Tibial artery (tissue), 4 donors: ENCODE data around the gene SEMA5A.

ENCODE experiments used
- DNase-seq, 2 donors: peaks; one replicate each; pipeline ENCODE4 v3.0.0-alpha.2; 2019
- H3K27ac ChIP-seq, 2 donors: fragments of 200-600 bp; sonication (generic) in 1 of 2; 1 replicate in 1 of 2; 2 replicates in 1 of 2; pipeline ENCODE4 v1.5.1; 2018 to 2019; ENCODE audit warnings: mild to moderate bottlenecking in 1 of 2
- H3K27me3 ChIP-seq, 2 donors: fragments of 200-600 bp; sonication (generic) in 1 of 2; one replicate each; pipeline versions ENCODE4 v1.5.1 to v1.6.0; 2016 to 2019
- H3K36me3 ChIP-seq, 3 donors: fragments of 200-600 bp; sonication (generic) in 2 of 3; one replicate each; pipeline ENCODE4 v1.5.1; 2016 to 2019; ENCODE audit warnings: mild to moderate bottlenecking in 2 of 3
- H3K4me1 ChIP-seq, 4 donors: fragments of 200-600 bp; sonication (generic) in 2 of 4; 1 replicate in 3 of 4; 2 replicates in 1 of 4; pipeline ENCODE4 v1.5.1; 2016 to 2019
- H3K4me3 ChIP-seq, 2 donors: fragments of 200-600 bp; sonication (generic) in 1 of 2; 1 replicate in 1 of 2; 2 replicates in 1 of 2; pipeline ENCODE4 v1.5.1; 2018 to 2019; ENCODE audit warnings: mild to moderate bottlenecking in 2 of 2
- H3K9me3 ChIP-seq, 3 donors: fragments of 200-600 bp; sonication (generic) in 1 of 3; one replicate each; pipeline ENCODE4 v1.5.1; 2016 to 2019
- intact Hi-C: fragments of 100-400 bp; cut with DNase I; formaldehyde crosslinking; loops from one replicate; pipeline ENCODE4 v1.15.0; 2023; ENCODE audit warnings: low total_unique reads
- TF ChIP-seq, protein P1 (sequence below), 2 experiments: fragments of 200-600 bp in 1 of 2; fragments of 450-650 bp in 1 of 2; IDR thresholded peaks; one replicate each; pipeline ENCODE4 v1.5.1; 2017 to 2019; ENCODE audit warnings: antibody characterized with exemption in 2 of 2, mild to moderate bottlenecking in 1 of 2, moderate library complexity in 1 of 2

Gene SEMA5A

GRCh38 chr5:9054821-9055589 lies 490.9 kb downstream of the SEMA5A start:
- H3K27me3 ChIP-seq, result no peaks in the 10 kb centered on the region
- no peaks in the 10 kb centered on the region for H3K36me3 ChIP-seq
- no peak overlapping the region for H3K27ac ChIP-seq
- H3K4me3 ChIP-seq, result no peak overlapping the region
- DNase-seq, result no peak
- TF ChIP-seq, protein P1, sequence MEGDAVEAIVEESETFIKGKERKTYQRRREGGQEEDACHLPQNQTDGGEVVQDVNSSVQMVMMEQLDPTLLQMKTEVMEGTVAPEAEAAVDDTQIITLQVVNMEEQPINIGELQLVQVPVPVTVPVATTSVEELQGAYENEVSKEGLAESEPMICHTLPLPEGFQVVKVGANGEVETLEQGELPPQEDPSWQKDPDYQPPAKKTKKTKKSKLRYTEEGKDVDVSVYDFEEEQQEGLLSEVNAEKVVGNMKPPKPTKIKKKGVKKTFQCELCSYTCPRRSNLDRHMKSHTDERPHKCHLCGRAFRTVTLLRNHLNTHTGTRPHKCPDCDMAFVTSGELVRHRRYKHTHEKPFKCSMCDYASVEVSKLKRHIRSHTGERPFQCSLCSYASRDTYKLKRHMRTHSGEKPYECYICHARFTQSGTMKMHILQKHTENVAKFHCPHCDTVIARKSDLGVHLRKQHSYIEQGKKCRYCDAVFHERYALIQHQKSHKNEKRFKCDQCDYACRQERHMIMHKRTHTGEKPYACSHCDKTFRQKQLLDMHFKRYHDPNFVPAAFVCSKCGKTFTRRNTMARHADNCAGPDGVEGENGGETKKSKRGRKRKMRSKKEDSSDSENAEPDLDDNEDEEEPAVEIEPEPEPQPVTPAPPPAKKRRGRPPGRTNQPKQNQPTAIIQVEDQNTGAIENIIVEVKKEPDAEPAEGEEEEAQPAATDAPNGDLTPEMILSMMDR (IDR thresholded peaks at IDR 0.05), result no peak
- H3K4me1 ChIP-seq, result peaks cover 0 to 9% (median 0%) of the 10 kb centered on the region in 4 donors
- no peaks in the 10 kb centered on the region for H3K9me3 ChIP-seq
- intact Hi-C loops, result no loop called here

GRCh38 chr5:9054322-9054721 lies 491.6 kb downstream of the SEMA5A start:
- H3K4me1 ChIP-seq, result peaks cover 0 to 3% (median 0%) of the 10 kb centered on the region in 4 donors
- no peak for DNase-seq
- H3K4me3 ChIP-seq, result no peak overlapping the region
- no peaks in the 10 kb centered on the region for H3K9me3 ChIP-seq
- H3K36me3 ChIP-seq, result no peaks in the 10 kb centered on the region
- intact Hi-C loops, result no loop called here
- TF ChIP-seq, protein P1 (IDR thresholded peaks at IDR 0.05), result no peak
- H3K27ac ChIP-seq, result no peak overlapping the region
- H3K27me3 ChIP-seq, result no peaks in the 10 kb centered on the region

DNA sequence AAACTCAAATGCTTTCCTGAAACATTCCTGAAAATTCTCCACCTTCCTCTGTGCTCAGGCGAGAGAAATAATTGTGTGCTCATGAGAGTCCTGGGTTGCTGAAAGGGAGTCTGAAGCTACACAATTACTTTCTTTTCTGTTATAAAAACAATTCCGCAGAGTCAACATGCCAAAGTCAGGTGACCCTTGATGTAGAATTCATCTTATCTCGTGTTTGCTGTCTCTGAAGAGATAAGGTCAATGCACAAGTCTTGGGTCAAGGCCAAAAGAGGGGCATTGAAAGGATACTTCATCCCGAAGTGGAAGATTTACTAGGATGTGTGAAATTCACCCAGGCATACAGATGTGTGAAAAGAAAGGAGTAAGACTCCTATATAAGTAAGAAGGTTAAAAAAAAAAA lies 493.5 kb downstream of the SEMA5A start:
- H3K4me3 ChIP-seq, result no peak overlapping the region
- TF ChIP-seq, protein P1 (IDR thresholded peaks at IDR 0.05), result no peak
- H3K4me1 ChIP-seq, result peaks cover 0 to 10% (median 2%) of the 10 kb centered on the region in 4 donors
- H3K27ac ChIP-seq, result no peak overlapping the region
- DNase-seq, result no peak
- H3K9me3 ChIP-seq, result no peaks in the 10 kb centered on the region
- no peaks in the 10 kb centered on the region for H3K36me3 ChIP-seq
- intact Hi-C loops, result no loop called here
- no peaks in the 10 kb centered on the region for H3K27me3 ChIP-seq

- no peak overlapping the region for H3K4me3 ChIP-seq
- no peak for DNase-seq
Measured at GRCh38 chr5:9051779-9052178, 494.1 kb downstream of the SEMA5A start.

GRCh38 chr5:9047932-9048331 lies 497.9 kb downstream of the SEMA5A start:
- Histone ChIP-seq H3K4me3 (no peak overlapping the region), H3K36me3 (peaks cover 0 to 6% (median 6%) of the 10 kb centered on the region in 3 donors), H3K27ac (no peak overlapping the region), H3K4me1 (peaks cover 0 to 22% (median 2%) of the 10 kb centered on the region in 4 donors), H3K27me3 (no peaks in the 10 kb centered on the region), H3K9me3 (no peaks in the 10 kb centered on the region)
- DNase-seq, result no peak
- TF ChIP-seq, protein P1 (IDR thresholded peaks at IDR 0.05), result no peak
- intact Hi-C loops, result no loop called here

More at GRCh38 chr5:9051779-9052178, 494.1 kb downstream of the SEMA5A start:
- Histone ChIP-seq H3K27ac (no peak overlapping the region), H3K9me3 (no peaks in the 10 kb centered on the region), H3K27me3 (no peaks in the 10 kb centered on the region), H3K36me3 (no peaks in the 10 kb centered on the region), H3K4me1 (peaks cover 0 to 17% (median 2%) of the 10 kb centered on the region in 4 donors)
- intact Hi-C loops, result no loop called here
- TF ChIP-seq, protein P1 (IDR thresholded peaks at IDR 0.05), result no peak
